Amygdala (tissue), 56 donors: ENCODE results near the gene CRMP1.

Experiments
- DNase-seq, 56 donors: peaks; one replicate each; lab custom pipeline; 2025; lab: John Stamatoyannopoulos, UW

The CRMP1 gene

GRCh38 chr4:5804656-5805055, 88.2 kb downstream of the CRMP1 start:
- no peak for DNase-seq

- no peak for DNase-seq
These were observed 90.3 kb downstream of the CRMP1 start for GRCh38 chr4:5802565-5802964.

- no peak for DNase-seq
These were observed 91.2 kb downstream of the CRMP1 start for GRCh38 chr4:5801696-5802095.

- no peak for DNase-seq
These were observed 92.4 kb downstream of the CRMP1 start for GRCh38 chr4:5800496-5800895.

GRCh38 chr4:5799406-5799805, 93.5 kb downstream of the CRMP1 start:
- DNase-seq: no peak

GRCh38 chr4:5798946-5799345, 93.9 kb downstream of the CRMP1 start:
- DNase-seq: no peak

GRCh38 chr4:5798462-5798861, 94.4 kb downstream of the CRMP1 start:
- no peak for DNase-seq

- no peak for DNase-seq
These were observed 95.0 kb downstream of the CRMP1 start for GRCh38 chr4:5797866-5798265.

- no peak for DNase-seq
These were observed 95.9 kb downstream of the CRMP1 start for GRCh38 chr4:5796976-5797375.

- no peak for DNase-seq
These were observed 97.3 kb downstream of the CRMP1 start for GRCh38 chr4:5795580-5795979.

GRCh38 chr4:5793514-5793913, 99.4 kb downstream of the CRMP1 start:
- no peak for DNase-seq

GRCh38 chr4:5791654-5792053, 101.2 kb downstream of the CRMP1 start:
- no peak for DNase-seq

- DNase-seq: no peak
These were observed 102.4 kb downstream of the CRMP1 start for GRCh38 chr4:5790546-5790857.

- no peak for DNase-seq
These were observed 103.7 kb downstream of the CRMP1 start for GRCh38 chr4:5789141-5789540.

GRCh38 chr4:5788144-5788543, 104.7 kb downstream of the CRMP1 start:
- DNase-seq: no peak

- no peak for DNase-seq
These were observed 105.6 kb downstream of the CRMP1 start for GRCh38 chr4:5787311-5787710.

GRCh38 chr4:5785806-5786680, 106.8 kb downstream of the CRMP1 start:
- DNase-seq: no peak

GRCh38 chr4:5784960-5785611, 107.8 kb downstream of the CRMP1 start:
- DNase-seq: no peak

- DNase-seq: no peak
These were observed 108.9 kb downstream of the CRMP1 start for GRCh38 chr4:5784021-5784420.

- no peak for DNase-seq
These were observed 109.4 kb downstream of the CRMP1 start for GRCh38 chr4:5783486-5783885.

GRCh38 chr4:5782829-5783476, 109.9 kb downstream of the CRMP1 start:
- DNase-seq: no peak

GRCh38 chr4:5781691-5782090, 111.2 kb downstream of the CRMP1 start:
- DNase-seq: no peak
